ENCODE results near the gene PARP14.

DNA sequence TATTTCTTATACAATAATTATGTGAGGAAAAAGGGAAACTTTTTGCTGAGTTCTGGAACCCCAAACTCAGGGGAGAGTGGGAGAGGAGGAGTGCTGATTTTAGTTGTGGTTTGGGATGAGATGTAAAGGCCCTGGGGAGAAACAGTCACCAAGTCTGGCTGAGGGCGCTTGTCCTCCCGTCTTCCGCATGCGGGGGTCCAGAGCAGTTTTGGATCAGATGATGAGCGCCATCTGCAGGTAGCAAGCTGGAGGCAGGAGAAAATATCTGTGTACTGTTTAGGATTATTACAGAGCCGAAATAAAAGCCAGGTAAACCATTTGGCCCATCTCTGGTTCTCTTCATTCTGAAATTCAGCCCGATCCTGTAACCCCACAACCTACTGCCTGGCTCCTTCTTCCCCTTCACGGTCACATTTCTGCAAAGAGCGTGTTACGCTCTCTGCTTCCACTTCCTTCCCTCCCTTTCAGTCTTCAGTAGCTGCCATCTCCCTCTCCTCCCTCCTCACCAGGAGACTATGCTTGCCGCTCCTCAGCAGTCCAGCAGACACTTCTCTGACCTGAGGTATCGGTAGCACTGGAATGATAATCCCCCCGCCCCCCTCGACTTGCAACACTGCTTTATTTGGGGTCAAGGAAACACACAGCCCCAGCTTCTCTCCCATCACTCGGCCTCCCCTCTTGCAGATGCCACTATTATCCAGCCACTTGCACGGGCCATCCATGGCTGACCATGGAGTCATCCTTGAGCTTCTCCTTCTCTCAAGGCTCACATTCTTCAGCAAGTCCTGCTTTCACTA, 1.4 kb upstream of the PARP14 start:
- TF ChIP-seq POLR2AphosphoS5 (IDR thresholded peaks at IDR 0.05; ENCODE audit: low read depth, low read length) (no peak), TAF1 (IDR thresholded peaks at IDR 0.05; ENCODE audit: borderline replicate concordance, insufficient read depth, low read length) (no peak), SIN3A (IDR thresholded peaks at IDR 0.05; ENCODE audit: borderline replicate concordance, insufficient read depth, low read length) (no peak)
- TF ChIP-seq, protein P1, sequence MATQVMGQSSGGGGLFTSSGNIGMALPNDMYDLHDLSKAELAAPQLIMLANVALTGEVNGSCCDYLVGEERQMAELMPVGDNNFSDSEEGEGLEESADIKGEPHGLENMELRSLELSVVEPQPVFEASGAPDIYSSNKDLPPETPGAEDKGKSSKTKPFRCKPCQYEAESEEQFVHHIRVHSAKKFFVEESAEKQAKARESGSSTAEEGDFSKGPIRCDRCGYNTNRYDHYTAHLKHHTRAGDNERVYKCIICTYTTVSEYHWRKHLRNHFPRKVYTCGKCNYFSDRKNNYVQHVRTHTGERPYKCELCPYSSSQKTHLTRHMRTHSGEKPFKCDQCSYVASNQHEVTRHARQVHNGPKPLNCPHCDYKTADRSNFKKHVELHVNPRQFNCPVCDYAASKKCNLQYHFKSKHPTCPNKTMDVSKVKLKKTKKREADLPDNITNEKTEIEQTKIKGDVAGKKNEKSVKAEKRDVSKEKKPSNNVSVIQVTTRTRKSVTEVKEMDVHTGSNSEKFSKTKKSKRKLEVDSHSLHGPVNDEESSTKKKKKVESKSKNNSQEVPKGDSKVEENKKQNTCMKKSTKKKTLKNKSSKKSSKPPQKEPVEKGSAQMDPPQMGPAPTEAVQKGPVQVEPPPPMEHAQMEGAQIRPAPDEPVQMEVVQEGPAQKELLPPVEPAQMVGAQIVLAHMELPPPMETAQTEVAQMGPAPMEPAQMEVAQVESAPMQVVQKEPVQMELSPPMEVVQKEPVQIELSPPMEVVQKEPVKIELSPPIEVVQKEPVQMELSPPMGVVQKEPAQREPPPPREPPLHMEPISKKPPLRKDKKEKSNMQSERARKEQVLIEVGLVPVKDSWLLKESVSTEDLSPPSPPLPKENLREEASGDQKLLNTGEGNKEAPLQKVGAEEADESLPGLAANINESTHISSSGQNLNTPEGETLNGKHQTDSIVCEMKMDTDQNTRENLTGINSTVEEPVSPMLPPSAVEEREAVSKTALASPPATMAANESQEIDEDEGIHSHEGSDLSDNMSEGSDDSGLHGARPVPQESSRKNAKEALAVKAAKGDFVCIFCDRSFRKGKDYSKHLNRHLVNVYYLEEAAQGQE (IDR thresholded peaks at IDR 0.05; ENCODE audit: insufficient read depth in 1 of 2, low read depth in 2 of 2, low read length in 2 of 2): no peak
